HL-60 (cell line): ENCODE data around the gene VWA8.

Experiments used
- GABPA ChIP-seq: IDR thresholded peaks from 2 replicates; pipeline ENCODE4 v1.6.1; 2012; ENCODE audit warnings: low read depth
- POLR2AphosphoS5 ChIP-seq: IDR thresholded peaks from 2 replicates; pipeline ENCODE4 v1.6.1; 2012; ENCODE audit warnings: low read depth
- SPI1 ChIP-seq: IDR thresholded peaks from 2 replicates; pipeline ENCODE4 v1.6.1; 2012; ENCODE audit warnings: low read depth, mild to moderate bottlenecking, borderline replicate concordance
- TF ChIP-seq, protein P1 (sequence below): IDR thresholded peaks from one replicate; pipeline ENCODE4 v1.5.1; 2011; ENCODE audit warnings: low read length, control low read depth, inconsistent platforms; ENCODE audit not compliant: insufficient read depth
- TF ChIP-seq, protein P2 (sequence below): IDR thresholded peaks from 2 replicates; pipeline ENCODE4 v1.6.1; 2012; ENCODE audit warnings: low read depth; ENCODE audit not compliant: insufficient replicate concordance

DNA sequence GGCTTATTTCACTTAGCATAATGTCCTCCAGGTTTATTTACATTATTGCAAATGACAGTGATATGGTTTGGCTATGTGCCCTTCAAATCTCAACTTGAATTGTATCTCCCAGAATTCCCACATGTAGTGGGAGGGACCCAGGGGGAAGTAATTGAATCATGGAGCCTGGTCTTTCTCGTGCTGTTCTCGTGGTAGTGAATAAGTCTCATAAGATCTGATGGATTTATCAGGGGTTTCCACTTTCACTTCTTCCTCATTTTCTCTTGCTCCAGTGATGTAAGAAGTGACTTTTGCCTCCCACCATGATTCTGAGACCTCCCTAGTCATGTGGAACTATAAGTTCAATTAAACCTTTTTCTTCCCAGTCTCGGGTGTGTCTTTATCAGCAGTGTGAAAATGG is 109.6 kb downstream of the VWA8 start:
- TF ChIP-seq, protein P1, sequence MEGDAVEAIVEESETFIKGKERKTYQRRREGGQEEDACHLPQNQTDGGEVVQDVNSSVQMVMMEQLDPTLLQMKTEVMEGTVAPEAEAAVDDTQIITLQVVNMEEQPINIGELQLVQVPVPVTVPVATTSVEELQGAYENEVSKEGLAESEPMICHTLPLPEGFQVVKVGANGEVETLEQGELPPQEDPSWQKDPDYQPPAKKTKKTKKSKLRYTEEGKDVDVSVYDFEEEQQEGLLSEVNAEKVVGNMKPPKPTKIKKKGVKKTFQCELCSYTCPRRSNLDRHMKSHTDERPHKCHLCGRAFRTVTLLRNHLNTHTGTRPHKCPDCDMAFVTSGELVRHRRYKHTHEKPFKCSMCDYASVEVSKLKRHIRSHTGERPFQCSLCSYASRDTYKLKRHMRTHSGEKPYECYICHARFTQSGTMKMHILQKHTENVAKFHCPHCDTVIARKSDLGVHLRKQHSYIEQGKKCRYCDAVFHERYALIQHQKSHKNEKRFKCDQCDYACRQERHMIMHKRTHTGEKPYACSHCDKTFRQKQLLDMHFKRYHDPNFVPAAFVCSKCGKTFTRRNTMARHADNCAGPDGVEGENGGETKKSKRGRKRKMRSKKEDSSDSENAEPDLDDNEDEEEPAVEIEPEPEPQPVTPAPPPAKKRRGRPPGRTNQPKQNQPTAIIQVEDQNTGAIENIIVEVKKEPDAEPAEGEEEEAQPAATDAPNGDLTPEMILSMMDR = no peak
- TF ChIP-seq GABPA (no peak), SPI1 (no peak), POLR2AphosphoS5 (no peak)
- TF ChIP-seq, protein P2, sequence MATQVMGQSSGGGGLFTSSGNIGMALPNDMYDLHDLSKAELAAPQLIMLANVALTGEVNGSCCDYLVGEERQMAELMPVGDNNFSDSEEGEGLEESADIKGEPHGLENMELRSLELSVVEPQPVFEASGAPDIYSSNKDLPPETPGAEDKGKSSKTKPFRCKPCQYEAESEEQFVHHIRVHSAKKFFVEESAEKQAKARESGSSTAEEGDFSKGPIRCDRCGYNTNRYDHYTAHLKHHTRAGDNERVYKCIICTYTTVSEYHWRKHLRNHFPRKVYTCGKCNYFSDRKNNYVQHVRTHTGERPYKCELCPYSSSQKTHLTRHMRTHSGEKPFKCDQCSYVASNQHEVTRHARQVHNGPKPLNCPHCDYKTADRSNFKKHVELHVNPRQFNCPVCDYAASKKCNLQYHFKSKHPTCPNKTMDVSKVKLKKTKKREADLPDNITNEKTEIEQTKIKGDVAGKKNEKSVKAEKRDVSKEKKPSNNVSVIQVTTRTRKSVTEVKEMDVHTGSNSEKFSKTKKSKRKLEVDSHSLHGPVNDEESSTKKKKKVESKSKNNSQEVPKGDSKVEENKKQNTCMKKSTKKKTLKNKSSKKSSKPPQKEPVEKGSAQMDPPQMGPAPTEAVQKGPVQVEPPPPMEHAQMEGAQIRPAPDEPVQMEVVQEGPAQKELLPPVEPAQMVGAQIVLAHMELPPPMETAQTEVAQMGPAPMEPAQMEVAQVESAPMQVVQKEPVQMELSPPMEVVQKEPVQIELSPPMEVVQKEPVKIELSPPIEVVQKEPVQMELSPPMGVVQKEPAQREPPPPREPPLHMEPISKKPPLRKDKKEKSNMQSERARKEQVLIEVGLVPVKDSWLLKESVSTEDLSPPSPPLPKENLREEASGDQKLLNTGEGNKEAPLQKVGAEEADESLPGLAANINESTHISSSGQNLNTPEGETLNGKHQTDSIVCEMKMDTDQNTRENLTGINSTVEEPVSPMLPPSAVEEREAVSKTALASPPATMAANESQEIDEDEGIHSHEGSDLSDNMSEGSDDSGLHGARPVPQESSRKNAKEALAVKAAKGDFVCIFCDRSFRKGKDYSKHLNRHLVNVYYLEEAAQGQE = no peak
